HG02588 (cell line): Measurements from ENCODE around the gene CELSR1.

Experiments used
- ATAC-seq: cut with Tn5 transposase; IDR thresholded peaks from one replicate; pipeline ENCODE4 v1.9.1; 2021; ENCODE audit warnings: mild to moderate bottlenecking, moderate library complexity; ENCODE audit not compliant: unreplicated experiment

The CELSR1 gene

GRCh38 chr22:46464701-46465344 lies 72.6 kb downstream of the CELSR1 start:
- no peak for ATAC-seq

- no peak for ATAC-seq
Observed at GRCh38 chr22:46464296-46464695, 73.1 kb downstream of the CELSR1 start.

GRCh38 chr22:46463435-46464227 lies 73.8 kb downstream of the CELSR1 start:
- ATAC-seq: no peak

GRCh38 chr22:46462726-46463371 lies 74.6 kb downstream of the CELSR1 start:
- ATAC-seq: no peak

DNA sequence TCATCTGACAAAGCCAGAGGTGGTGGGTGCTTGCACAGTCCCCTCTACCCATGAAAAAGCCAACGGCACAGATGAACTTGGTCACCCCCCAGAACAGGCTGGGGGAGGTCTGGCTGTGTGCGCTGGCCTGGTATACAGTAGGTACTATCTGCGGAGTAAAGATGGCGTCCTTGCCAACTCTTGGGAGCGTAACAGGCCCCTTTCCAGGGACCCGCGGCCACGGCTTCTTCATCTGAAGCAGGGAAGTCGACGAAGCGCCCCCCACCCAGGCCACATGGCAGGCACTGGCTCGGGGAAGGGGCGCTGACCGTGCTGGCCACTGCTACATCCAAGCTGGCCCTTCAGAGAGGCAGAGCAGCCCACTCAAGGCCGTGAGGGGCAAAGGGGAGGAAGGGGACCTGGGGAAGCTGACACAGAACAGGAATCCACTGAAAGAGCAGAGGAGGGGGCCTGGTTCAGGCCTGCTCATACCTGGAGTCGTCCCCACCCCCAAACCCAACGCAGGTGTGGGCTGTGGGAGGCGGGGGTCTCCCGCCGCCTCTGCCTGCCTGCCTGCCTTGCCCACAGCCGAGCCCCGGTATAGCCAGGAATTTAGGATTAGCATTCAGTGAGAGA lies 75.7 kb downstream of the CELSR1 start:
- ATAC-seq: no peak

GRCh38 chr22:46460857-46461256 lies 76.6 kb downstream of the CELSR1 start:
- no peak for ATAC-seq

- ATAC-seq: no peak
Observed at GRCh38 chr22:46459347-46460065, 77.9 kb downstream of the CELSR1 start.

- no peak for ATAC-seq
Observed at GRCh38 chr22:46458525-46458924, 78.9 kb downstream of the CELSR1 start.

DNA sequence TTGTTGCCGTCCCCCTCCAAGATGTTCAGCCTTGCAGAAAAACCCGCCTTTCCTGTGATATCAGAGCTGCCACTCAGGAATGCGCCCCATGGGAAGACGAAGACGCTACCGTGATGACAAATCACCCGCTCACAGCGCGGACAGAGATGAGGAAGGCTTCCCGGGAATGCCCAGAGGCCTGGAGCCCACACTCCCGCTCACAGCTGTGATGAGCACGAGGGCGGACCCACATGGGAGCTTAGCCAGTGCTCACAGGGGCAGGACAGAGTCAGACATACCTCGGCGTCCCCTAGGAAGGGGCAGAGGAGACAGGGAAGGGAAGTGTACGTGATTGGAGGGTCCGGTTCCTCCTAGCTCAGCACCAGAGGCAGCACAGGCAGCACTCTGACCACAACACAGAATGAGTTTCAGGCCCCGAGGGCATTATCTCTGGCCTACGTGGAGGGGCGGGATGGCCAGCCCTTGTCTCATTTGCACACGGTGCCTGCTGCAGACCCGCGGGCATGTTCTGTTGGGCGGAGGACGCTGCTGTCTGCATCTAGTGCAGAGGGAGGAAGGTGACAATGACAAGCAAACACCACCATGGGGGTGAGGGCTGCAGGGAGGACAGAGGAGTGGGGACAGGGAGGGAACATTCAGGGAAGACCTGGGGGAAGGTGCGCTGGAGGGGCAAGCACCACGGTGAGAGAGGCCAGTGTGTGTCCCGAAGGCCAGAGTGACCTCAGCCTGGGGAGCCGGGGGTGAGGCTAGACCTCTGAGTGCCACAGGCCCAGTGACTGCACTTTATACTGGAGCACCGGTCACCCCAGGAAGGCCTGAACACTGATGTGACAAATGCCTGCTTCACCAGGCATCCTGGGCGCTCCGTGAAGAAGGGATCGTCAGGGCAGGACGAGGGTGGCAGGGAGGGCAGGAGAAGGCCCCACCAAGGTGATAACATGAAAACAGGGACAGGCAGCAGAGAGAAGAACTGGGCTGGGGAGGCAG lies 79.6 kb downstream of the CELSR1 start:
- no peak for ATAC-seq

DNA sequence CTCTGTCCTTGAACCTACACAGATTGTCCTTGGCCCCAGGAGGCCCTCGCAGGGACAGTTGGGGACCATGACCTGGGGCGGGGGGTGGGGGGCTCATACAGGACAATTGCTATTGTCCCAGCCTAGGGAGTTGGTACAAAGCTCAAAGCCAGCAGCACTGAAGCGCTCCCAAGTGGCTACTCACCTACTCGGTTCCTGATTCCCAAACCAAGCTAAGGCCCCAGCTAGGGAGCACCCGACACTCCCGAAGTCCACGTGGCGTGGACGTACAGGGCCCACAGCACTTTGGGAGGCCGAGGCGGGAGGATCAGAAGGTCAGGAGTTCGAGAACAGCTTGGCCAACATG lies 80.6 kb downstream of the CELSR1 start:
- ATAC-seq: no peak

GRCh38 chr22:46455446-46455845 lies 82.0 kb downstream of the CELSR1 start:
- ATAC-seq: no peak

- ATAC-seq: no peak
Observed at GRCh38 chr22:46454504-46455269, 82.7 kb downstream of the CELSR1 start.

GRCh38 chr22:46453829-46454503 lies 83.5 kb downstream of the CELSR1 start:
- no peak for ATAC-seq

- no peak for ATAC-seq
Observed at GRCh38 chr22:46453006-46453828, 84.2 kb downstream of the CELSR1 start.

- ATAC-seq: no peak
Observed at GRCh38 chr22:46452195-46453005, 85.0 kb downstream of the CELSR1 start.

DNA sequence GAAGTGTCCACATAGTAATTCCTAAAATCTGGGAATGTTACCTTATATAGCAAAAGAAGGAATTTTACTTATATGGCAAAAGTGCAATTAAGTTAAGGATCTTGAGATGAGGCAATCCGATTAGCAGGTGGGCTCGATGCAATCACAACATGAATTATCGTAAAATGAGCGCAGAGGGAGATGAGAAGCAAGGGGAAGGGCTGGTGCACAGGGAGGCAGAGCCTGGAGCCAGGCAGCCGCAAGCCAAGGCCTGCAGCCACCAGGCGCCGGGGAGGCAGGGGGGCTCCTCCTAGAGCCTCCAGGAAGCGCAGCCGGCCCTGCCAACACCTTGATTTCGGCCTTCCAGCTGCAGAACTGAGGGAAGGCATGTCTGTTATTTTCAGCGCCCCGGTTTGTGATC lies 85.7 kb downstream of the CELSR1 start:
- no peak for ATAC-seq
